ENCODE results near the gene MED26.

GRCh38 chr19:16589917-16590316 lies 38.1 kb downstream of the MED26 start:
- TF ChIP-seq CTCF (IDR thresholded peaks at IDR 0.05), result no peak
- TF ChIP-seq POLR2A (IDR thresholded peaks at IDR 0.05), result no peak
